H9 (cell line): ENCODE measurements around the gene CLUH. TPM values are rescaled to one million over a fixed set of nuclear protein-coding genes. Genes with fewer than 3 reads are reported as not detected.

Experiments
- DNase-seq: peaks from one replicate; pipeline ENCODE4 v3.0.0-alpha.2; 2017
- H2AFZ ChIP-seq: one replicate; pipeline ENCODE4 v1.6.1; 2013; ENCODE audit warnings: mild to moderate bottlenecking, low read length, control low read depth, moderate library complexity
- H2AK5ac ChIP-seq: 2 replicates; pipeline ENCODE4 v1.6.1; 2013; ENCODE audit warnings: low read length, control low read depth, mixed read lengths; ENCODE audit not compliant: insufficient read length
- H2BK120ac ChIP-seq: one replicate; pipeline ENCODE4 v1.6.1; 2013; ENCODE audit warnings: low read depth, mild to moderate bottlenecking, low read length, control low read depth, inconsistent platforms; ENCODE audit not compliant: poor library complexity, severe bottlenecking
- H2BK12ac ChIP-seq: 2 replicates; pipeline ENCODE4 v1.6.1; 2013; ENCODE audit warnings: low read length, control low read depth, mixed read lengths, low read depth; ENCODE audit not compliant: insufficient read length
- H2BK15ac ChIP-seq: 2 replicates; pipeline ENCODE4 v1.6.1; 2013; ENCODE audit warnings: low read depth, low read length, control low read depth
- H2BK20ac ChIP-seq: one replicate; pipeline ENCODE4 v1.6.1; 2013; ENCODE audit warnings: low read depth, mild to moderate bottlenecking, low read length, control low read depth, inconsistent platforms; ENCODE audit not compliant: poor library complexity, severe bottlenecking
- H2BK5ac ChIP-seq: 2 replicates; pipeline ENCODE4 v1.6.1; 2013; ENCODE audit warnings: low read length, control low read depth, mixed read lengths; ENCODE audit not compliant: insufficient read length
- H3K14ac ChIP-seq: 2 replicates; pipeline ENCODE4 v1.6.1; 2013; ENCODE audit warnings: low read length, control low read depth; ENCODE audit not compliant: insufficient read depth
- H3K18ac ChIP-seq: 2 replicates; pipeline ENCODE4 v1.6.1; 2013; ENCODE audit warnings: low read depth, mild to moderate bottlenecking, mixed read lengths, low read length, control low read depth; ENCODE audit not compliant: insufficient read length
- H3K23ac ChIP-seq: 2 replicates; pipeline ENCODE4 v1.6.1; 2013; ENCODE audit warnings: low read length, control low read depth, mixed read lengths, low read depth; ENCODE audit not compliant: insufficient read length
- H3K23me2 ChIP-seq: 2 replicates; pipeline ENCODE4 v1.6.1; 2013; ENCODE audit warnings: low read depth, mild to moderate bottlenecking, mixed read lengths, low read length, control low read depth; ENCODE audit not compliant: insufficient read length, poor library complexity, severe bottlenecking
- H3K27ac ChIP-seq: 2 replicates; pipeline ENCODE4 v1.5.1; 2013; ENCODE audit warnings: low read length, control low read depth, mixed read lengths, low read depth; ENCODE audit not compliant: insufficient read length
- H3K27me3 ChIP-seq: 2 replicates; pipeline ENCODE4 v1.6.1; 2013; ENCODE audit warnings: low read length, control low read depth, inconsistent platforms; ENCODE audit not compliant: insufficient read depth
- H3K4ac ChIP-seq: 2 replicates; pipeline ENCODE4 v1.6.1; 2013; ENCODE audit warnings: low read depth, mild to moderate bottlenecking, control low read depth, inconsistent platforms, low read length, moderate library complexity
- H3K4me1 ChIP-seq: 2 replicates; pipeline ENCODE4 v1.6.1; 2013; ENCODE audit warnings: low read length, control low read depth, inconsistent platforms; ENCODE audit not compliant: insufficient read depth
- H3K4me2 ChIP-seq: 2 replicates; pipeline ENCODE4 v1.6.1; 2013; ENCODE audit warnings: low read length, control low read depth, mixed read lengths; ENCODE audit not compliant: insufficient read length, insufficient read depth
- H3K56ac ChIP-seq: 2 replicates; pipeline ENCODE4 v1.6.1; 2013; ENCODE audit warnings: low read depth, mild to moderate bottlenecking, mixed read lengths, low read length, control low read depth; ENCODE audit not compliant: insufficient read length
- H3K79me1 ChIP-seq: 2 replicates; pipeline ENCODE4 v1.6.1; 2013; ENCODE audit warnings: low read depth, mild to moderate bottlenecking, moderate library complexity, low read length, control low read depth, inconsistent platforms; ENCODE audit not compliant: insufficient read depth, poor library complexity, severe bottlenecking
- H3K79me2 ChIP-seq: 2 replicates; pipeline ENCODE4 v1.6.1; 2013; ENCODE audit warnings: low read length, control low read depth, inconsistent platforms; ENCODE audit not compliant: insufficient read depth
- H3K9ac ChIP-seq: 2 replicates; pipeline ENCODE4 v1.6.1; 2013; ENCODE audit warnings: low read length, control low read depth, mixed read lengths; ENCODE audit not compliant: insufficient read length; ENCODE audit errors: extremely low read depth
- H3K9me3 ChIP-seq: one replicate; pipeline ENCODE4 v1.6.1; 2013; ENCODE audit warnings: low read depth, low read length, inconsistent platforms; ENCODE audit not compliant: control insufficient read depth
- H3T11ph ChIP-seq: one replicate; pipeline ENCODE4 v1.6.1; 2013; ENCODE audit warnings: mild to moderate bottlenecking, low read length, control low read depth, inconsistent platforms
- H4K20me1 ChIP-seq: one replicate; pipeline ENCODE4 v1.6.1; 2013; ENCODE audit not compliant: control insufficient read depth, insufficient read length, insufficient read depth
- H4K5ac ChIP-seq: 2 replicates; pipeline ENCODE4 v1.6.1; 2013; ENCODE audit warnings: low read depth, mild to moderate bottlenecking, mixed read lengths, low read length, control low read depth; ENCODE audit not compliant: insufficient read length
- H4K8ac ChIP-seq: replicated peaks from 2 replicates; pipeline ENCODE4 v1.6.1; 2013; ENCODE audit warnings: low read length, control low read depth, mixed read lengths, low read depth; ENCODE audit not compliant: insufficient read length
- H4K91ac ChIP-seq: 2 replicates; pipeline ENCODE4 v1.6.1; 2013; ENCODE audit warnings: low read depth, mild to moderate bottlenecking, moderate library complexity, mixed read lengths, low read length, control low read depth; ENCODE audit not compliant: insufficient read length
- H3K27ac Mint-ChIP-seq, 3 experiments: 2 replicates in 2 of 3; 3 replicates in 1 of 3; pipeline ENCODE4 v1.8.0; 2020 to 2021; ENCODE audit warnings: mixed read lengths in 3 of 3, mild to moderate bottlenecking in 1 of 3, moderate library complexity in 1 of 3
- H3K27me3 Mint-ChIP-seq: 2 replicates; pipeline ENCODE4 v1.8.0; 2021; ENCODE audit warnings: low read depth, mild to moderate bottlenecking, moderate library complexity, mixed read lengths
- H3K36me3 Mint-ChIP-seq, 3 experiments: 2 replicates in 2 of 3; 3 replicates in 1 of 3; pipeline ENCODE4 v1.8.0; 2020 to 2021; ENCODE audit warnings: low read depth in 3 of 3, mixed read lengths in 3 of 3; ENCODE audit not compliant: insufficient read depth in 1 of 3
- H3K4me1 Mint-ChIP-seq, 2 experiments: 2 replicates each; pipeline ENCODE4 v1.8.0; 2020; ENCODE audit warnings: mixed read lengths in 2 of 2
- H3K4me3 Mint-ChIP-seq, 2 experiments: 2 replicates in 1 of 2; 3 replicates in 1 of 2; pipeline ENCODE4 v1.8.0; 2020 to 2021; ENCODE audit warnings: mild to moderate bottlenecking in 2 of 2, mixed read lengths in 2 of 2, moderate library complexity in 1 of 2
- H3K9me3 Mint-ChIP-seq, 2 experiments: 2 replicates in 1 of 2; 3 replicates in 1 of 2; pipeline ENCODE4 v1.8.0; 2020; ENCODE audit warnings: mild to moderate bottlenecking in 2 of 2, mixed read lengths in 2 of 2, moderate library complexity in 1 of 2
- WGBS: extraction: QIAGEN DNeasy Blood & Tissue Kit; methylation state at CpG from one replicate; pipeline ENCODE4 v1.1.7; 2013; ENCODE audit warnings: missing lambda C conversion rate, low lambda C conversion rate, mixed read lengths; ENCODE audit not compliant: insufficient read length; ENCODE audit errors: extremely low coverage; 5-methylcytosine and 5-hydroxymethylcytosine counted together
- total RNA-seq: library from RNA; stranded (reverse); gene quantifications from 2 replicates; pipeline ENCODE4 v1.2.1, GENCODE V29; 2021
- TF ChIP-seq, protein P1 (sequence below): fragments of 200-600 bp; sonication (generic); conservative IDR thresholded peaks from 3 replicates; pipeline ENCODE4 v1.8.0; 2021; ENCODE audit warnings: antibody characterized with exemption, mild to moderate bottlenecking

CLUH gene
- total RNA-seq, 1 experiment from 2014 or later: 91.3 TPM

DNA sequence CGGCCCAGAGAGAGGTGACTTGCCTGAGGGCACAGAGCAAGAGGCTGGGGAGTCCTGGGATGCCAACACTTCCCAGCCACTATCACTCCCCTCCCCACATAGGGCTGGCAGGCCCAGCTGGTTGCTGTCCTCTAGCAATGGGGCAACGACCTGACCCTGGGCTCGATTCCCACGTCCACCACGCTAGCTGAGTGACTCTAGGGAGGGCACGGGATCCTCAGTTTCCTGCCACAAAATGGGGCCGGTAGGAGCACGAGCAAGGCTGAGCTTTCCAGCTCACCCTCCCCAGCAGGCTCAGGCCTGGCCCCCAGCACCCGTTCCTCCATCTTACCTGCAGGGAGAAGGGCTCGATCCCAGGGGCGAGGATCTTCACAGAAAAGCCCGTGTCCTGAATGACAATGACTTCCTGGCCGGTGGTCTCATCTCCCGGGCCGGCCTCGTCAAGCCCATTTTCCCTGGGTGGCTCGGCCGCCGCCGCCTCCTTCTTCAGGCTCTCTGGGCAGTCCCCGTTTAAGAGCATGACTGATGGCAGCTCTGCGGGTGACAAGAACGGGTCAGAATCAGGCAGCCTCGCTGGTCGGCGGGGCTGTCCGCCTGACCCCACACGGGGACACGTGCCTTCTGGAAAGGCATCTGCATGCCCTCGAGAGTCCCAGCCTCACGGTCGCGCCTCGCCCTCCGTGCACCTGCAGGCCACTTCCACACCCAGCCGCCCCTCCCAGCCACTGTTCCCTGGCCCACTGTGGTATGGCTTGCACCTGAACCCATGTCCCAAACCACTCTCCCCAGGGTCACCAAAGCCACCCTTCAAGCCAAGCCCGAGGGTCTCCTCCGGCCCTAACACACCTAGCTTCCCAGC lies 7.3 kb downstream of the CLUH start:
- H3K23ac ChIP-seq: no peak overlapping the region
- H2AFZ ChIP-seq: no peak overlapping the region
- 0 out of 5 replicates have a peak overlapping the region, but pooled peaks of 1 of the 2 experiments have one; percentile 38 for H3K4me3 Mint-ChIP-seq
- no peaks in the 10 kb centered on the region for H3K27me3 ChIP-seq
- H2AK5ac ChIP-seq: no peak overlapping the region
- no peak overlapping the region for H2BK5ac ChIP-seq
- H2BK120ac ChIP-seq: no peak overlapping the region
- H2BK12ac ChIP-seq: no peak overlapping the region
- H3K4me1 Mint-ChIP-seq: peaks cover 23 to 35% of the 10 kb centered on the region in 2 experiments
- H3K9me3 Mint-ChIP-seq: no peaks in the 10 kb centered on the region
- no peak overlapping the region for H4K8ac ChIP-seq
- no peak overlapping the region for H3K4me2 ChIP-seq
- H3K9ac ChIP-seq: no peak overlapping the region
- H3K79me2 ChIP-seq: peaks cover 6% of the 10 kb centered on the region; the same call in 1 of the 2 replicates
- DNase-seq: no peak
- no CpG with 5 or more reads among the region's 38 CpGs for WGBS
- no peaks in the 10 kb centered on the region for H3K79me1 ChIP-seq
- TF ChIP-seq, protein P1, sequence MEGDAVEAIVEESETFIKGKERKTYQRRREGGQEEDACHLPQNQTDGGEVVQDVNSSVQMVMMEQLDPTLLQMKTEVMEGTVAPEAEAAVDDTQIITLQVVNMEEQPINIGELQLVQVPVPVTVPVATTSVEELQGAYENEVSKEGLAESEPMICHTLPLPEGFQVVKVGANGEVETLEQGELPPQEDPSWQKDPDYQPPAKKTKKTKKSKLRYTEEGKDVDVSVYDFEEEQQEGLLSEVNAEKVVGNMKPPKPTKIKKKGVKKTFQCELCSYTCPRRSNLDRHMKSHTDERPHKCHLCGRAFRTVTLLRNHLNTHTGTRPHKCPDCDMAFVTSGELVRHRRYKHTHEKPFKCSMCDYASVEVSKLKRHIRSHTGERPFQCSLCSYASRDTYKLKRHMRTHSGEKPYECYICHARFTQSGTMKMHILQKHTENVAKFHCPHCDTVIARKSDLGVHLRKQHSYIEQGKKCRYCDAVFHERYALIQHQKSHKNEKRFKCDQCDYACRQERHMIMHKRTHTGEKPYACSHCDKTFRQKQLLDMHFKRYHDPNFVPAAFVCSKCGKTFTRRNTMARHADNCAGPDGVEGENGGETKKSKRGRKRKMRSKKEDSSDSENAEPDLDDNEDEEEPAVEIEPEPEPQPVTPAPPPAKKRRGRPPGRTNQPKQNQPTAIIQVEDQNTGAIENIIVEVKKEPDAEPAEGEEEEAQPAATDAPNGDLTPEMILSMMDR: no peak
- H3K23me2 ChIP-seq: no peaks in the 10 kb centered on the region
- H3K4me1 ChIP-seq: no peaks in the 10 kb centered on the region; the same call in 1 of the 2 replicates
- H4K91ac ChIP-seq: no peak overlapping the region
- H2BK20ac ChIP-seq: no peak overlapping the region
- H4K5ac ChIP-seq: no peak overlapping the region
- no peak overlapping the region for H3K27ac ChIP-seq
- H3K4ac ChIP-seq: no peak overlapping the region
- no peaks in the 10 kb centered on the region for H3K27me3 Mint-ChIP-seq
- H3K36me3 Mint-ChIP-seq: peaks cover 3 to 39% (median 19%) of the 10 kb centered on the region in 3 experiments; a peak in 6 of 7 replicates
- H2BK15ac ChIP-seq: no peak overlapping the region
- peak overlapping the region in 2 of 3 experiments; percentile 72 to 91; a peak in 3 of 7 replicates for H3K27ac Mint-ChIP-seq
- H3K9me3 ChIP-seq: no peaks in the 10 kb centered on the region
- no peak overlapping the region for H3K14ac ChIP-seq
- no peak overlapping the region for H3T11ph ChIP-seq
- H3K18ac ChIP-seq: no peak overlapping the region
- H3K56ac ChIP-seq: no peak overlapping the region
- H4K20me1 ChIP-seq: no peaks in the 10 kb centered on the region
